HG03280 (cell line): ENCODE data around the gene SPRED1.
"Not testable (repeated sequence)": the region's sequence is repeated elsewhere in the genome, so short reads cannot be mapped to it uniquely, and the experiment has no call there.

Experiments
- ATAC-seq: cut with Tn5 transposase; IDR thresholded peaks from one replicate; pipeline ENCODE4 v1.9.1; 2021; ENCODE audit warnings: mild to moderate bottlenecking, moderate library complexity; ENCODE audit not compliant: unreplicated experiment

Gene SPRED1

DNA sequence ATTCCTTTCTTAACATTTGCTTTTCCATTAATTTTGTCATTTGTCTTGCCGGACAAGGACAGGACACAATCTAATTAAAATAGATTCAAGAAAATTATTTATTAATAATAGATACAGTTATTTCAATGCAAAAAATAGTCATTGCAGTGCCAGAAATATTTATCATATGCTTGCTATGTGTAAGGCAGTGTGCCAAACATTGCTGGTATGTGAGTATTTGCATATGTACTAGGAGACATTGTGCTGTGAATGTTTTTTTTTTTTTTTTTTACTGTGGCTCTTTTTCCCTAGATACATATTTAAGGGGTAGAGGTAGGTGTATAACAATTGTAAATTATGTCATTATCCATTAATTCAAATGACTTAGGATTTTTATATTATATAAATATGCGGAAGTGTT, 23.3 kb downstream of the SPRED1 start:
- no peak for ATAC-seq

DNA sequence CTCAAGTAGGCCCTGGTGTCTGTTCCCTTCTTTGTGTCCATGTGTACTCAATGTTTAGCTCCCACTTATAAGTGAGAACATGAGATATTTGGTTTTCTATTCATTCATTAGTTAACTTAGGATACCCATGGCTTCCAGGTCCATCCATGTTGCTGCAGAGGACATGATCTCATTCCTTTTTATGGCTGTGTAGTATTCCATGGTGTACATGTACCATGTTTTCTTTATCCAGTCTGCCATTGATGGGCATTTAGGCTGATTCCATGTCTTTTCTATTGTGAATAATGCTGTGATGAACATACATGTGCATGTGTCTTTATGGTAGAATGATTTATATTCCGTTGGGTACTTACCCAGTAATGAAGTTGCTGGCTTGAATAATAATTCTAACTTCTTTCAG, 24.6 kb downstream of the SPRED1 start:
- not testable (repeated sequence) for ATAC-seq

DNA sequence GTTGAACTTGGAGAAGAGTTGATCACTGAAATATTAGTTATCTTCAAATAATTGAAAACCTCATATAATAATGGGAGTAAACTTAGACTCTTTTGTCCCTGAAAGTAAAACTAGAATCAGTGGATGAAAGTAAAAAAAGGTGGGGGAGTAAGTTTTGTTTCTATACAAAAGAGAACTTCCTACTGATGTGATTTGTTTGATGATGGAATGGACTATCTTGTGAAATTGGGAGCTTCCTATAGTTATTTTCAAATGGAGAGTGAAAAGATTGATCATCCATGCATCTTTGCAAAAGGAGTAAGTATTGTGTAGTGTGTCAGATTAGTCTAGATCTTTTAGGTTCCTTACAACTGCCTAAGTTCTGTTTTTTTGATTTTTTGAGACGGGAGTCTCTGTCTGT, 28.4 kb downstream of the SPRED1 start:
- no peak for ATAC-seq

DNA sequence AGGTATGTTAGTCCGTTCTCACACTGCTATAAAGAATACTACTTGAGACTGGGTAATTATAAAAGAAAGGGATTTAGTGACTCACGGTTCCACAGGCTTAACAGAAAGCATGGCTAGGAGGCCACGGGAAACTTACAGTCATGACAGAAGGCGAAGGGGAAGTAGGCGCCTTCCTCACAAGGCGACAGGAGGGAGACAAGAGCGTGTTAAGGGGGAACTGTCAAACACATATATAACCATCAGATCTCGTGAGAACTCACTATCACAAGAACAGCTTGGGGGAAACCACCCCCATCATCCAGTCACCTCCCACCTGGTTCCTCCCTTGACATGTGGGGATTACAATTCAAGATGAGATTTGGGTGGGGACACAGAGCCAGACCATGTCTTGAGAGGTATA, 30.4 kb downstream of the SPRED1 start:
- ATAC-seq = no peak

DNA sequence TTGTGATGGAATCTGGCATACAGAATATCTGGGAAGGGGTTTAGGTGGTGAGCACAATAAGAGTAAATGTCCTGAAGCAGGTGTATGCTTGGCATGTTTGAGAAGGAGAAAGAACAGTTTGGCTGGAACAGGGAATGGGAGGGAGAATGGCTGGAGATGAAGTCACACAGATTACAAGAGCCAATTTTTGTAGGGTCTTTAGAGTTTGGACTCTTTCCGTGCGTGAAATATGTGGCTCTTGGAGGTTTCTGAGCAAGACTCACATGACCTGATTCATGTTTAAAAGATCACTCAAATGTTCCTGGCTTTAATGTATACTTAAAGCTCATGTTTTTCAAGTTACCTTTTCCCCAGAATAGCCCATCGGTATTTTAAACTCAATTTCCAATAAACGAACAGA, 32.8 kb downstream of the SPRED1 start:
- no peak for ATAC-seq

DNA sequence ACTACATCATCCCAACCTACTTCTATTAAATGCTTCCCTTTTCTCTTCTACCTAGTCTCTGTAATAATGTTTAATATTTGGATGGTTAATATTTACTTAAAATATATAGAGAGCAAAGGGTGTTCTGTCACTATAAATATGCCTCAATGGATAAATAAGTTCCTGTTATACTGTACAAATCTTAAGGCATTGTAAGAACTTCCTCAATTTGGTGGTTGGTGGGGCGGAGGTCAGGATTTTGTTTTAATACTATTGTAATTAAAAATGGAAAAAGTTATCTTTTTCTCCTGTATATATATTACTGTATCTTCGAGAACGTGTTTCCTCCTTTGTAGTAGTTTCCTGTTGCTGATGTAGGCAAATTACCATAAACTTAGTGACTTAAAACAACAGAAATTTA, 41.5 kb downstream of the SPRED1 start:
- no peak for ATAC-seq

DNA sequence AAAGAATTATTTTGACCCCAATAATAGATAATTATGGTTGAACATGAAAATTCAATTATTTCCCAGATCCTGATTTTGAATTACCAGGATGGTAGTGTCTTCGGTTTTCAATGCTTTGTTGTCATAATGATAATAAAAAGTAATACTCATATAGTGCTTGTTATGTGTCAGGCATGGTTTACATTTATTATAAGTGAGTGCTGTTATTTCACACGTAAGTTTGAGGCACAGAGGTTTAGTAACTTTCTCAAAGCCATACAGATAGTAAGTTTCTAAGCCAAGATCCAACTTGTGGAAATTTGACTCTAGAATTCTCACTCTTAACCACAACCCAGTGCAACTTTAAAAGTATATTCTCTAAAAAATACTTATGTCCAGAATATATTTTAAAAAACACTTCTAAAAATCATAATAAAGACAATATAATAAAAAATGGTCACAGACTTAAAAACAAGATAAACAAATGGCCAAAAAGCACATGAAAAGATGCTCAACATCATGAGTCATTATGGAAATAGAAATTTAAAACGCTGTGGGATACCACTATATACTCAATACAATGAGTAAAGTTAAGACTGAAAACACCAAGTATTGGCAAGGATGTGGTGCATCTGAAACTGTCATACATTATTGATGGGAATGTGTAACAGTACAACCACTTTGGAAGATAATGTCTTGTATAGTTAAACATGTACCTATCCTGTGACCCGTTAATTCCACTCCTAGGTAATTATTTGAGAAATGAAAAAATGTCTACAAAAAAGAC, 45.2 kb downstream of the SPRED1 start:
- no peak for ATAC-seq

DNA sequence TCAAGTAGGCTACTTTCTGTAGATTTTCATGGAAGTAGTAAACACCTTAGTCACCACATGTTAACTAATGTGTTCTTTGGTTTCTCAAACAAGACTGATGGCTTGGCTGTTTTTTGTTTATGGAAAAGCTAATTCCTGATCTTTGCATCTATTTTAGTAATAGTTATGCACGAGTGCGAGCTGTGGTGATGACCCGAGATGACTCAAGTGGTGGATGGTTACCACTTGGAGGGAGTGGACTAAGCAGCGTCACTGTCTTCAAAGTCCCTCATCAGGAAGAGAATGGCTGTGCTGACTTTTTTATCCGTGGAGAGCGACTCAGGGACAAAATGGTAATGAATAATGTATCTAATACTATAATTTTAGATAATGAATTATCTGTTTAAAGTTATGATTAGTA, 46.6 kb downstream of the SPRED1 start:
- no peak for ATAC-seq

DNA sequence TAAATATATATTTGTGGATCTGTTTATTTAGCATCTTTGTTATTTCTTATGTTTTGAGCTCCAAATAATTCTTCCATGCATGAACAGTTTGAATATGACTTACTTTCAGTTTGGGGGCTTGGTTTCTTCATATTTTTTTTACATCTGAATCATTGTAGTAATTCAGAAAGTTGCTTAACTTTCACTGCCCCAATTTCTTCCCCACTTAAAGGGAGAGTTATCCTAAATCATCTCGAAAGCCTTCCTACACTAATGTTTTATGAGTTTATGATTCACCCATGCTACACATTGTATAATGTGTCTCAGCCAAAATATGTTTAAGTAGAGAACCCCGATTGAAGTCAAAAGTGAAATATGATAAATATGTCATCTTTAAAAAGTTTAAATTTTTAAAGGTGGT, 47.8 kb downstream of the SPRED1 start:
- ATAC-seq = no peak

DNA sequence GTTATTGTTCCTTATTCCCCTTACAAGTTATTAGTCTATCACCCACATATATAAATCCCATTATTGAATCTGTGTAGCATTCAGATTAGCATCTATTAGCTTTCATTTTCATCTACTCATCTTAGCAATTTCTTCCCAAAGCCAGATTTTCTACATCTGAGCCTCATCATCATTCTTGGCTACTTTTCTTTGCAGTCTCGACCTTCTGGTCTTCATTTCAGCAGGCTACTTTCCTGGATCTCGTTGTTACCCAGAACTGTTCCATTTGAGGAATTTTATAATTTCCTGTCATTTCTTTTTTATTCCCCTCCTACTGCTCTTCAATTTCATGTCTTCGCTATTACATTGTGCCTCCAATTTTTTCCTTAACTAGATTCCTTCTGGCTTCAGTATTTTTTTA, 51.8 kb downstream of the SPRED1 start:
- ATAC-seq = no peak

DNA sequence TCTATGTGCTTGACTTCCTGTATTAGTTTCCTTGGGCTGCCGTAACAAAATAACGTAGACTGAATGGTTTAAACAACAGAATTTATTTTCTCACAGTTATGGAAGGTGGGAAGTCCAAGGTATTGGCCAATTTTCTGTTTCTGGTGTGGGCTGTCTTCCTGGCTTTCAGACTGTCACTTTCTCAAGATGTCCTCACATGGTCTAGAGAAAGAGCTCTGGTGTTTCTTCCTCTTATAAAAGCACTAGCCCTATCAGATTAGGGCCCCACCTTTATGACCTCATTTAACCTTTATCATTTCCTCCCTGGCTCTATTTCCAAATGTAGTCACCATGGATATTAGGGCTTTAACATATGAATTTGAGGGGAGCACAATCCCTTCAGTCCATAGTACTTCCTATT, 54.6 kb downstream of the SPRED1 start:
- no peak for ATAC-seq

DNA sequence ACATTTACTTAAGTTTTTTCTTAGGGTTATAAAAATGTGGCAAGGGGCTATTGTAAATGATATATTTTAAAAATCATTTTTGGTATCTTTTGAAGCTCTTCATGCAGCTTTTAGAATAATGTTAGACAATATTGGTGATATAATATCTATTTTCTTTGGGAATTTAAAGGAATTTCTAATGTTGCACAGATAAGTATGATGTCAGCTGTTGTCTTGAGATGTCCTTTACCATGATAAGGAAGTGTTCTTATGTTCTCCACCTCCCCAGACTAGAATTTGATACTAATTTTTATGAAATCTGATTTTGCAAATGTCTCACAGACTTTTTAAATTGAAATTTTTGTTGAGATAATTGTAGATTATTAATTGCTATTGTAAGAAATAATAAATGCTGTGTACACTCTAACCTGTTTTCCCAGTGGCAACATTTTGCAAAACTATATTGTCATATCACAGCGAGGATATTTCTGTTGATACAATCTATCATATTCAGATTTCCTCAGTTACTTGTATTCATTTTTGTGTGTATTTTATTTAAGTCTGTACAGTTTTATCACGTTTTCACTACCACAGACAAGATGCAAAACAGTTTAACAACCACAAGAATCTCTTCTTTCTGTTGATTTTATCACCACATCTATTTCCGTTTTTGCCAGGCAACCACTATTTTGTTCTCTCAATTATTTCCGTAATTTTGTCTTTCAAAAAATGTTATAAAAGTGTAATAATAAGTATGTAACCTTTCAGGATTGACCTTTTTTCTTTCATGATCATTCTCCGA, 55.4 kb downstream of the SPRED1 start:
- ATAC-seq = no peak

DNA sequence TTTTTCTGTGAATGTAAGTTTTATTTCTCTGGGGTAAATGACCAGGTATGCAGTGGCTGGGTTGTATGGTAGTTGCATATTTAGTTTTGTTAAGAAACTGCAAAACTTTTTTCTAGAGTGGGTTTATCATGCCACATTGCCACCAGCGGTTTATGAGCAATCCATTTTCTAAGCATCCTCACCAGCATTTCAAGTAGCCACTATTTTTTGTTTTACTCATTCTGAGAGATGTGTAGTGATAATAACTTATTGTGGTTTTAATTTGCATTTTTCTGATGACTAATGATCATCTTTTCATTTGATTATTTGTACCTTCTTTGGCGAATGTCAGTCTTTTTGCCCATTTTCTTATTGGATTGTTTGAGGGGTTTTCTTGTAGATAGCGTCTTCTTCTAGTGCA, 56.2 kb downstream of the SPRED1 start:
- no peak for ATAC-seq

DNA sequence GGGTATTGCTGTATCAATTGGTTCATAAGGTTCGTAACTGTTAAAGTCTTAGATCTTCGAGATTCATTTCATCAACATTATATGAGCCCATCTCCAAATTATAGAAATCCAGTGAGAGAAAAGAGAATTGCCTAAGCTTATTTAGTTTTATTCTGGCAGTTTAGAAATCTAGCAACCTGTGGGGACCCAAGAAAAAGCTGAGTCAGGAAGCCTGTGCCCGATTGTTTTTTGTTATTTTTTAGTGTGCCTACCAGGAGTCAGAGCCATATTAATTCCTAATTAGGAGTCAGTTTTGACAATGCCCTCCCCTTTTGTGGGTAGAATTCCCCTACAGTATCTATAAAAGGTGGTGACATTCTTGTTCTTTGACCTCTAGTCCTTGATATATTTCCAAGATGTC, 59.6 kb downstream of the SPRED1 start:
- no peak for ATAC-seq

DNA sequence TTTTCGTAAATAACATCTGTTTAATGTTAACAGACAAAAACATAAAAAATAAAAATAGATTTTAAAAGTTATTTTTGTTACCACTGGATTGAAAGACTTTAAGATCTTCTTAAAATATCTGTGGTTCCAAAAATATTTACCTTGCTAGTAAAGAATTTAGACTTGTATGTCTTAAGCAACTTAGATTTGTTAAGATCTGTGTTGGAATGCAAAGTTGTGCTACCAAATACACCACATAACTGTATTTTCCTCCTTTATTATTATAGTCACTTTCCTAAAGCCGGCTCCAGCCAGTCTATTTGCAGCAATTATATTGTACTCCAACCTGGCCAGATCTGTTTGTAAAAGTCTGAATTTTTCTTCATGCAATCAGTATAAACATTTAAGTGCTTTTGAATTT, 63.7 kb downstream of the SPRED1 start:
- no peak for ATAC-seq

DNA sequence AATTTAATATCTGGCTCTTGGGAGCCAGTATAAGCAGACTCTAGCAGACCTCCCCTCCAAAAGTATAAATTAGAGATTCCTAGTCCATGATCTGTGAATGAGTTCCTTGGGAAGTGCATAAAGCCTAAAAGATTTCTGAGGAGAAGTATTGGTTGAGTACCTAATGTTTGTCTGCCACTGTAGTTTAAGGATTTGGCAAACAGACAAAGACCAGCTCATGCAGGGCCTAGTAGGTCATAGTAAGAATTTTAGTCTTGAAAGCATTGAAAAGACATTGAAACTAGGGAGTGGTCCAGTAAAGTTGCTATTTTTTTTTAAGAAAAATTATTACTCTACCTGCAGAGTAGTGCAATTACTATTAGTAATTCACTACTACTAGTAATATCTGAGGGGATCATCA, 67.5 kb downstream of the SPRED1 start:
- ATAC-seq = no peak

DNA sequence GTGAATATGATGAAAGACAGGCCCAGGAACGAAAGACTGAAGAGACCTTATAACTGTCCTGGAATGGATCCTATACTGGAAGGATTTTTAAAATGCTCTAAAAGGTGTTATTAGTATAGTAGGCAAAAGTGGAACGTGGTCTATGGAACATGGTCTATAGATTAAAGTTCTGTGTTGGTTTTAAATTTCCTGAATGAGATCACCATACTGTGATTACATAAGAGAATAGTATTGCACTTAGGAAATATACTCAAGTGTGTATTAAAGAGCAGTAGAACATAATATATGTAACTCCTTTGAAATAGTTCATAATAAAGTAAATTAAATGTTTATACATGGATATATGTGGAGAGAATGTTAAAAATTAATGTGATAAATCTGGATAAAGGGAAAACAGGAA, 68.2 kb downstream of the SPRED1 start:
- no peak for ATAC-seq

DNA sequence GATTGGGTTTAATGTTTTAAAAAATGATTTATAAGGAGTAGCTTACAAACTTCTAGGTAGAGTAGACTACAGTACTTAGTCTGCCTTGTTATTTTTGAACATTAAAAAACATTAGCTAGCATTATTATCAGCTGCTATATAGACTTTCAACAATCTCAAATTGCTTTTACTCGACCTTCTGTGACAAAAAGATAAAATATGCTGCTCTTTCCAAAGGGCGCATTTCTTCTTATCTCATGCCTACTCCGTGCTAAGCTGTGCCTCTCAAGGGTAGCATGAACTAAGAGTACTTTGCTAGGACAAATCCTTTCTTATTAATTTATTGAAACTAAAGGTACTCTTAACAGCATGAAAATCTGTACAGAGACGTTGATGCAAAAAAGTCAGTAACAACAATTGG, 71.3 kb downstream of the SPRED1 start:
- ATAC-seq = no peak

DNA sequence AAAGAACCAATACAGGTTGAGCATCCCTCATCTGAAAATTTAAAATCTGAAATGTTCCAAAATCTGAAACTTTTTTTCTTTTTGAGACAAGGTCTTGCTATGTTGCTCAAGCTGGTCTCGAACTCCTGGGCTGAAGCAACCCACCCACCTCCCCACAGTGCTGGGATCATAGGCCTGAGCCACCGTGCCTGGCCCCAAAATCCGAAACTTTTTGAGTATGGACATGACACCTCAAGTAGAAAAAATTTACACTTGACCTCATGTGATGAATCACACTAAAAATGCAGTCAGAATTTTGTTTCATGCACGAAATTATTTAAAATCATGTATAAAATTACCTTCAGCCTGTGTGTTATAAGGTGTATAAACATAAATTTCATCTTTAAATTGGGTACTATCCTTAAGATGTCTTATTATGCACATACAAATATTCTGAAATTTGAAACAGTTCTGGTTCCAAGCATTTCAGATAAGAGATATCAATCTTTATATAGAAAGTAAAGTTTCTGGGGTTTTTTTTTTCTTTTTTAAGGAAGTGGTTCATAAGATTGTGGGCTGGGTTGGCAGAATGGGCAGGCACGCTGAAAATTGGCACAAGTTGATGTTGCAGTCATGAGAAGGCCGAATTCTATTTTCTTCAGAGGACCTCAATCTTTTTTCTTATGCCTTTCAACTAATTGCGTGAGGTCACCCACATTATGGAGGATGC, 72.5 kb downstream of the SPRED1 start:
- ATAC-seq = no peak

DNA sequence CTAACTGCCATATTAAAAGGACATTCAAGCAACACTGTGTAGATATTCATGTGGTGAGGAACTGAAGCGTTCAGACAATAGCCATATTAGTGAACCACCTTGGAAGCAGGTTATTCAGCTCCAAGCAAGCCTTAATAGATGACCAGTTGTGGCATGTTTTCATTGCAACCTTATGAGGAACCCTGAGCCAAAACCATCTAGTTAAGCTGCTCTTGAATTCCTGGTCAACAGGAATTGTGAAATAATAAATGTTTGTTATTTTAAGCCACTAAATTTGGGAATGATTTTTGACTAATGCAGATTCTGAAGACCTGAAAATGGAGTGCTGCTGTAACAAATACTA, 73.0 kb downstream of the SPRED1 start:
- no peak for ATAC-seq

DNA sequence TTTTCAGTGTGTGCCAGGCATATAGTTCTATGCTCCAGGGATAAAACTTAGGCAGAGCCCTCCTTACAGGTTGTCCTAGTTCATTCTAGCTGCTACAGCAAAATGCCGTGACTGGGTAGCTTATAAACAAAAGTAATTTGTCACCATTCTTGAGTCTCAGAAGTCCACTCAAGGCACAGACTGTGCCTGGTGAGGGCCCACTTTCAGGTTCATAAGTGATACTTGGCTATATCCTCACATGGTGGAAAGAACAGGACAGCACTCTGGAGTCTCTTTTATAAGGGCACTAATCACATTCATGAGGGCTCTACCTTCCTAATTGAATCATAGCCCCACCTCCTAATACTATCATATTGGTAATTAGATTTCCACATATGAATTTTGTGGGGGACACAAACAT, 80.1 kb downstream of the SPRED1 start:
- ATAC-seq = no peak

DNA sequence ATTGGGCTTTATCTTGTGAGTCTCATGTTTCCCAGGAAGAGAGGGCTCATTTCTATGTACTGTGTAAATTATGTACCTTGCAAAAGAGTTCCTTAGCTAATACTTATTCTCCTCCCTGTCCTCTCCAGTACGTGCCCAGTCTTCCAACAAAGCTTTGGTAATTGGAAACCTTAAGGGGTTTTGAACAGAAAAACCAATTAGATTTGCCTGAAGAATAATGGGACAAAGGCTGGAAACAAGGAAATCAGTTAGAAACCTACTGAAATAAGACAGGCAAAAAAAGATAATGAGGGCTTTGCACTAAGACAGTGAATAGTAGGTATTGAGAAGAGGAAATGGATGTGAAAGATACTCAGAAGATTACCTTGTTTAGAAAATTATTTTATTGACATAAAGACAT, 82.5 kb downstream of the SPRED1 start:
- no peak for ATAC-seq
